ENCODE data around the gene PDCD1LG2.

Gene PDCD1LG2

GRCh38 chr9:5532790-5533189 is 22.5 kb downstream of the PDCD1LG2 start:
- DNase-seq: no peak

GRCh38 chr9:5536684-5537083 is 26.4 kb downstream of the PDCD1LG2 start:
- no peak for DNase-seq

- DNase-seq: no peak
These were observed 33.8 kb downstream of the PDCD1LG2 start for GRCh38 chr9:5543875-5544702.

- DNase-seq: peak; percentile 78
These were observed 39.6 kb downstream of the PDCD1LG2 start for GRCh38 chr9:5549658-5550650.

GRCh38 chr9:5551368-5552150 is 41.2 kb downstream of the PDCD1LG2 start:
- DNase-seq: no peak

- peak; percentile 46 for DNase-seq
These were observed 42.0 kb downstream of the PDCD1LG2 start for GRCh38 chr9:5552301-5552700.

- DNase-seq: peak; percentile 90
These were observed 42.9 kb downstream of the PDCD1LG2 start for GRCh38 chr9:5553211-5553610.

GRCh38 chr9:5554254-5554653 is 43.9 kb downstream of the PDCD1LG2 start:
- no peak for DNase-seq

GRCh38 chr9:5556101-5556705 is 45.9 kb downstream of the PDCD1LG2 start:
- DNase-seq: no peak

- peak; percentile 90 for DNase-seq
These were observed 47.6 kb downstream of the PDCD1LG2 start for GRCh38 chr9:5557606-5558587.

GRCh38 chr9:5559659-5560058 is 49.3 kb downstream of the PDCD1LG2 start:
- no peak for DNase-seq

GRCh38 chr9:5560443-5561100 is 50.2 kb downstream of the PDCD1LG2 start:
- no peak for DNase-seq

GRCh38 chr9:5561828-5562488 is 51.6 kb downstream of the PDCD1LG2 start:
- DNase-seq: no peak

- no peak for DNase-seq
These were observed 52.6 kb downstream of the PDCD1LG2 start for GRCh38 chr9:5562806-5563416.

- DNase-seq: no peak
These were observed 53.1 kb downstream of the PDCD1LG2 start for GRCh38 chr9:5563417-5563815.

- DNase-seq: peak; percentile 58
These were observed 53.6 kb downstream of the PDCD1LG2 start for GRCh38 chr9:5563886-5564285.

- DNase-seq: no peak
These were observed 55.8 kb downstream of the PDCD1LG2 start for GRCh38 chr9:5566054-5566618.

GRCh38 chr9:5568868-5569267 is 58.5 kb downstream of the PDCD1LG2 start:
- DNase-seq: no peak

GRCh38 chr9:5569409-5569808 is 59.1 kb downstream of the PDCD1LG2 start:
- no peak for DNase-seq

All from fibroblast of upper back skin (primary cell).